GM18868 (cell line): Measurements from ENCODE around the gene ANKRD39.
A peak's percentile ranks its signal among the peaks of the same experiment; 100 is the strongest.
"Not testable (repeated sequence)": the region's sequence is repeated elsewhere in the genome, so short reads cannot be mapped to it uniquely, and the experiment has no call there.

Experiments used
- ATAC-seq: cut with Tn5 transposase; IDR thresholded peaks from one replicate; pipeline ENCODE4 v1.9.1; 2021; ENCODE audit warnings: mild to moderate bottlenecking, moderate library complexity; ENCODE audit not compliant: unreplicated experiment

ANKRD39 gene

GRCh38 chr2:96810783-96811192 is 47.0 kb downstream of the ANKRD39 start:
- ATAC-seq = no peak

GRCh38 chr2:96809951-96810782 is 47.6 kb downstream of the ANKRD39 start:
- ATAC-seq = no peak

GRCh38 chr2:96809216-96809882 is 48.5 kb downstream of the ANKRD39 start:
- ATAC-seq = no peak

- no peak for ATAC-seq
These were observed 49.5 kb downstream of the ANKRD39 start for GRCh38 chr2:96808176-96808837.

GRCh38 chr2:96807127-96807471 is 50.7 kb downstream of the ANKRD39 start:
- no peak for ATAC-seq

GRCh38 chr2:96806468-96807126 is 51.2 kb downstream of the ANKRD39 start:
- ATAC-seq = no peak

GRCh38 chr2:96805946-96806345 is 51.9 kb downstream of the ANKRD39 start:
- ATAC-seq = not testable (repeated sequence)

GRCh38 chr2:96804986-96805385 is 52.8 kb downstream of the ANKRD39 start:
- no peak for ATAC-seq

- ATAC-seq = no peak
These were observed 55.1 kb downstream of the ANKRD39 start for GRCh38 chr2:96802721-96803120.

- no peak for ATAC-seq
These were observed 55.8 kb downstream of the ANKRD39 start for GRCh38 chr2:96801786-96802595.

GRCh38 chr2:96801005-96801785 is 56.6 kb downstream of the ANKRD39 start:
- peak; percentile 76 for ATAC-seq

GRCh38 chr2:96800061-96801004 is 57.5 kb downstream of the ANKRD39 start:
- no peak for ATAC-seq

- ATAC-seq = no peak
These were observed 58.2 kb downstream of the ANKRD39 start for GRCh38 chr2:96799623-96799935.

GRCh38 chr2:96798733-96799622 is 58.8 kb downstream of the ANKRD39 start:
- ATAC-seq = no peak
